MM.1S (cell line): ENCODE results near the gene NLK.

Source experiments
- DNase-seq: peaks from one replicate; pipeline ENCODE4 v3.0.0-alpha.2; 2015
- H2AFZ ChIP-seq: fragments of 300-600 bp; sonication (generic); 2 replicates; pipeline ENCODE4 v1.6.0; 2016; ENCODE audit warnings: antibody characterized with exemption, low read length
- H3F3A ChIP-seq: fragments of 300-600 bp; sonication (generic); 2 replicates; pipeline ENCODE4 v1.6.1; 2016; ENCODE audit warnings: mild to moderate bottlenecking, antibody characterized with exemption, low read length, moderate library complexity, mixed read lengths; ENCODE audit not compliant: insufficient read depth
- H3K27ac ChIP-seq: fragments of 300-600 bp; sonication (generic); 2 replicates; pipeline ENCODE4 v1.5.1; 2016; ENCODE audit warnings: mild to moderate bottlenecking, low read length
- H3K27me3 ChIP-seq: fragments of 300-600 bp; sonication (generic); replicated peaks from 2 replicates; pipeline ENCODE4 v1.6.0; 2016; ENCODE audit warnings: low read length; ENCODE audit not compliant: insufficient read depth
- H3K36me3 ChIP-seq: fragments of 300-600 bp; sonication (generic); replicated peaks from 2 replicates; pipeline ENCODE4 v1.6.1; 2016; ENCODE audit warnings: mild to moderate bottlenecking, low read length, mixed read lengths; ENCODE audit not compliant: insufficient read depth
- H3K4me1 ChIP-seq: fragments of 300-600 bp; sonication (generic); 2 replicates; pipeline ENCODE4 v1.6.1; 2016; ENCODE audit warnings: low read length, mixed read lengths
- H3K4me2 ChIP-seq: fragments of 300-600 bp; sonication (generic); 2 replicates; pipeline ENCODE4 v1.6.0; 2016; ENCODE audit warnings: low read depth, low read length
- H3K4me3 ChIP-seq: fragments of 300-600 bp; sonication (generic); 2 replicates; pipeline ENCODE4 v1.5.1; 2016; ENCODE audit warnings: low read length, mixed read lengths
- H3K79me2 ChIP-seq: fragments of 300-600 bp; sonication (generic); 2 replicates; pipeline ENCODE4 v1.6.1; 2016; ENCODE audit warnings: mixed run types, low read length, mixed read lengths
- H3K9ac ChIP-seq: fragments of 300-600 bp; sonication (generic); 2 replicates; pipeline ENCODE4 v1.6.1; 2016; ENCODE audit warnings: low read length, mixed read lengths
- H3K9me2 ChIP-seq: fragments of 300-600 bp; sonication (generic); replicated peaks from 2 replicates; pipeline ENCODE4 v1.6.1; 2016; ENCODE audit warnings: mild to moderate bottlenecking, low read length, mixed read lengths; ENCODE audit not compliant: insufficient read depth
- H3K9me3 ChIP-seq: fragments of 300-600 bp; sonication (generic); replicated peaks from 2 replicates; pipeline ENCODE4 v1.6.1; 2016; ENCODE audit warnings: mild to moderate bottlenecking, low read length, mixed read lengths; ENCODE audit not compliant: insufficient read depth
- H4K20me1 ChIP-seq: fragments of 300-600 bp; sonication (generic); 2 replicates; pipeline ENCODE4 v1.6.1; 2016; ENCODE audit warnings: mild to moderate bottlenecking, low read length, moderate library complexity, mixed read lengths; ENCODE audit not compliant: insufficient read depth
- EZH2 ChIP-seq: fragments of 300-600 bp; sonication (generic); optimal IDR thresholded peaks from 2 replicates; pipeline ENCODE3; 2017; ENCODE audit warnings: low read depth, mild to moderate bottlenecking, antibody characterized with exemption, low read length, mixed read lengths
- EZH2phosphoT487 ChIP-seq: fragments of 300-600 bp; sonication (generic); IDR thresholded peaks from 2 replicates; pipeline ENCODE4 v1.6.1; 2018; ENCODE audit warnings: antibody characterized with exemption, low read length
- TF ChIP-seq, protein P1 (sequence below): fragments of 300-600 bp; sonication (generic); IDR thresholded peaks from 2 replicates; pipeline ENCODE4 v1.5.1; 2016; ENCODE audit warnings: antibody characterized with exemption, low read length, mixed read lengths

The NLK gene

DNA sequence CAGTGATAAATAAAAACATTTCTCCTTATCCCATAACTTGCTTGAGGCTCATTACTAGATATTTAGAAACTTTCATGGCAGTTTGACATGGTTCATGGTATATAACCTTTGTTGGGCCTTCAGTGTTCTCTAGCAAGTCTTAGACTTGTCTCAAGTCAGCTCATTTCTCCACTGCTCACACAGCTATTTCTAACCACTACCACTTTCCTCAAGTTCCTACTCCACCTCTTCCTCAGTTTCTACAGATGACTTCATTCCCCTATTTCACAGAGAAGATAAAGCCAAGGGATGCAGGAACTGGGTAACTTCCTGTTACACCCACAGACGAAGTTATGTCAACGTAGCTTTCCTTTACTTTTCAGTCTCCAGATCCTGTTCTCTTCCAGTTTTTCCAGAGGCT lies 23.2 kb downstream of the NLK start:
- Histone ChIP-seq H3K9me3 (no peaks in the 10 kb centered on the region), H4K20me1 (no peaks in the 10 kb centered on the region), H3F3A (no peaks in the 10 kb centered on the region), H2AFZ (no peak overlapping the region), H3K4me2 (no peak overlapping the region), H3K9ac (no peak overlapping the region), H3K9me2 (no peaks in the 10 kb centered on the region), H3K27ac (no peak overlapping the region), H3K4me3 (no peak overlapping the region), H3K79me2 (peaks cover 6% of the 10 kb centered on the region), H3K36me3 (no peaks in the 10 kb centered on the region), H3K4me1 (no peaks in the 10 kb centered on the region), H3K27me3 (no peaks in the 10 kb centered on the region)
- TF ChIP-seq EZH2, result no peak
- TF ChIP-seq EZH2phosphoT487, result no peak
- DNase-seq, result no peak

DNA sequence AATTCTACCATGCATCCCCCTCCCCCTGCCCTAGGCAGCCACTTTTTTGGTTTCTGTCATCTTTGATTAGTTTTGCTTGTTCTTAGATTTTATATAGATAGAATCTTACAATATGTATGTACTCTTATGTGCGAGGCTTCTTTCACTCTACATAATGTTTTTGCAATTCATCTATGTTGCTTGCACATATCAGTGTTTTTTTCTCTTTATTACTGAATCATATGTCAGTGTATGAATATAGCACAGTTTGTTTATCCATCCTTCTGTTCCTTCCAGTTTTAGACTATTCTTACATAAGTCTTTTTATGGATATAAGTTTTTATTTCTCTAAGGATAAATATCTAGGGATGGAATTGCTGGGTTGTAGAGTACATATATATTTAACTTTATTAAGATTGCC lies 26.6 kb downstream of the NLK start:
- H3K79me2 ChIP-seq, result peaks cover 10% of the 10 kb centered on the region
- no peaks in the 10 kb centered on the region for H3K27me3 ChIP-seq
- no peaks in the 10 kb centered on the region for H3K36me3 ChIP-seq
- no peak overlapping the region for H3K9ac ChIP-seq
- H3K27ac ChIP-seq, result no peak overlapping the region
- no peaks in the 10 kb centered on the region for H3F3A ChIP-seq
- H3K4me1 ChIP-seq, result no peaks in the 10 kb centered on the region
- no peak for DNase-seq
- no peaks in the 10 kb centered on the region for H3K9me2 ChIP-seq
- no peak overlapping the region for H2AFZ ChIP-seq
- H3K4me3 ChIP-seq, result no peak overlapping the region
- no peak overlapping the region for H3K4me2 ChIP-seq
- TF ChIP-seq EZH2phosphoT487 (no peak), EZH2 (no peak)
- TF ChIP-seq, protein P1, sequence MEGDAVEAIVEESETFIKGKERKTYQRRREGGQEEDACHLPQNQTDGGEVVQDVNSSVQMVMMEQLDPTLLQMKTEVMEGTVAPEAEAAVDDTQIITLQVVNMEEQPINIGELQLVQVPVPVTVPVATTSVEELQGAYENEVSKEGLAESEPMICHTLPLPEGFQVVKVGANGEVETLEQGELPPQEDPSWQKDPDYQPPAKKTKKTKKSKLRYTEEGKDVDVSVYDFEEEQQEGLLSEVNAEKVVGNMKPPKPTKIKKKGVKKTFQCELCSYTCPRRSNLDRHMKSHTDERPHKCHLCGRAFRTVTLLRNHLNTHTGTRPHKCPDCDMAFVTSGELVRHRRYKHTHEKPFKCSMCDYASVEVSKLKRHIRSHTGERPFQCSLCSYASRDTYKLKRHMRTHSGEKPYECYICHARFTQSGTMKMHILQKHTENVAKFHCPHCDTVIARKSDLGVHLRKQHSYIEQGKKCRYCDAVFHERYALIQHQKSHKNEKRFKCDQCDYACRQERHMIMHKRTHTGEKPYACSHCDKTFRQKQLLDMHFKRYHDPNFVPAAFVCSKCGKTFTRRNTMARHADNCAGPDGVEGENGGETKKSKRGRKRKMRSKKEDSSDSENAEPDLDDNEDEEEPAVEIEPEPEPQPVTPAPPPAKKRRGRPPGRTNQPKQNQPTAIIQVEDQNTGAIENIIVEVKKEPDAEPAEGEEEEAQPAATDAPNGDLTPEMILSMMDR, result no peak
- H4K20me1 ChIP-seq, result no peaks in the 10 kb centered on the region
- no peaks in the 10 kb centered on the region for H3K9me3 ChIP-seq

GRCh38 chr17:28071179-28071578 lies 28.7 kb downstream of the NLK start:
- Histone ChIP-seq H3K9ac (no peak overlapping the region), H4K20me1 (no peaks in the 10 kb centered on the region), H3K9me2 (no peaks in the 10 kb centered on the region), H3K27ac (no peak overlapping the region), H2AFZ (no peak overlapping the region), H3K4me1 (no peaks in the 10 kb centered on the region), H3K4me2 (no peak overlapping the region), H3F3A (no peaks in the 10 kb centered on the region), H3K79me2 (peaks cover 4% of the 10 kb centered on the region; the same call in 1 of the 2 replicates), H3K4me3 (no peak overlapping the region), H3K9me3 (no peaks in the 10 kb centered on the region), H3K36me3 (no peaks in the 10 kb centered on the region), H3K27me3 (no peaks in the 10 kb centered on the region)
- TF ChIP-seq EZH2phosphoT487, result no peak
- no peak for TF ChIP-seq EZH2
- TF ChIP-seq, protein P1, result no peak
- no peak for DNase-seq

DNA sequence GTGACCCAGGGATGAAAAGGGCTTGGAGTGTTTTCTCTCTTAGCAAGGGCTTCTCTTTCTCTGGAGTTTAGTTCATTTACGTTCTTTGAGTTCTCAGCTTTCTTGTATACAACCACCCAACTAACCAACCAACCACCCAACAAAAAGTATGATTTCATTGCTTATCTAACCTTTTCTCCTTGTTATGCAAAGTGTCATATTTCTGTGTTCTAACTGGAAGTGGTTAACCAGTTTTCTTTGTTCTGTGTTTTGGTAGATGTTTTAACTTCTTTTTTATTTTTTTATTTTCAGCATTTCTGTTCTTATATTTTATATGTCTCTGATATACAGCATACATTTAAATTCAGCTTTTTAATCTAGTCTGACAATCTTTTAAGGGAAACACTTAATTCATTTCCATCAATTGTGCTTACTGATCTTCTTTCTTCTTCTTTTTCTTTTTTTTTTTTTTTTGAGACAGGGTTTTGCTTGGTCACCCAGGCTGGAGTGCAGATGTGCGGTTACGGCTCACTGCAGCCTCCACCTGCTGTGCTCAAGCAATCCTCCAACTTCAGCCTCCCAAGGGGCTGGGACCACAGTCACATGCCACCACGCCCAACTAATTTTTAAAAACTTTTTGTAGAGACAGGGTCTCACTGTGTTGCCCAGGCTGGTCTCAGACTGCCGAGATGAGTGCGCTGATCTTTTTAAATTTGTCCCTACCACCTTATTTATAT lies 29.6 kb downstream of the NLK start:
- H4K20me1 ChIP-seq, result no peaks in the 10 kb centered on the region
- no peaks in the 10 kb centered on the region for H3K4me1 ChIP-seq
- no peak overlapping the region for H2AFZ ChIP-seq
- no peak overlapping the region for H3K27ac ChIP-seq
- H3K79me2 ChIP-seq, result peaks cover 4% of the 10 kb centered on the region; the same call in 1 of the 2 replicates
- no peaks in the 10 kb centered on the region for H3F3A ChIP-seq
- no peaks in the 10 kb centered on the region for H3K27me3 ChIP-seq
- no peak overlapping the region for H3K4me2 ChIP-seq
- no peak for DNase-seq
- H3K9me2 ChIP-seq, result no peaks in the 10 kb centered on the region
- H3K9me3 ChIP-seq, result no peaks in the 10 kb centered on the region
- TF ChIP-seq EZH2phosphoT487, result no peak
- no peak for TF ChIP-seq EZH2
- TF ChIP-seq, protein P1, result no peak
- no peak overlapping the region for H3K4me3 ChIP-seq
- no peak overlapping the region for H3K9ac ChIP-seq
- H3K36me3 ChIP-seq, result no peaks in the 10 kb centered on the region
